Anterior cingulate cortex (tissue), 58 donors: Measurements from ENCODE around the gene BDKRB1.
"Not testable (repeated sequence)": the region's sequence is repeated elsewhere in the genome, so short reads cannot be mapped to it uniquely, and the experiment has no call there.

Experiments used
- DNase-seq, 58 donors: peaks; one replicate each; lab custom pipeline; 2025; lab: John Stamatoyannopoulos, UW

Gene BDKRB1

DNA sequence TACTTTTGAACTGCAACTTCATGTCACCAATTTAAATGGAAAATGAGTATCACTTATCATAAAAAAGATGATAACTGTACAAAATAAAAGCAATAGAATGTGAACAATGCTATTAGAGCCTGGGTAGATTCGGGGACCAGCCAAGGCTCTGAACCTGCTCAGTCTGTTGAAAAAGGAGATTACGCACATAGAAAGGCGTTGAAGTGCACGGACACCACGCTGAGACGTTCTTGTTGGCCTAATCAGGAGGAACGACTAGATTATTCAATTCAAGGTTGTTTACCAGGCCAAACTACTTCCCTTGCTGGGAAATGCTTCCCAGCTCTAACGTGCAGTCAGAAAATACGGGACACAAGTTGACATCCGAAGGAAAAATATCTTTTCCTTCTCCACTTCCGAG lies 23.5 kb upstream of the BDKRB1 start:
- no peak for DNase-seq

DNA sequence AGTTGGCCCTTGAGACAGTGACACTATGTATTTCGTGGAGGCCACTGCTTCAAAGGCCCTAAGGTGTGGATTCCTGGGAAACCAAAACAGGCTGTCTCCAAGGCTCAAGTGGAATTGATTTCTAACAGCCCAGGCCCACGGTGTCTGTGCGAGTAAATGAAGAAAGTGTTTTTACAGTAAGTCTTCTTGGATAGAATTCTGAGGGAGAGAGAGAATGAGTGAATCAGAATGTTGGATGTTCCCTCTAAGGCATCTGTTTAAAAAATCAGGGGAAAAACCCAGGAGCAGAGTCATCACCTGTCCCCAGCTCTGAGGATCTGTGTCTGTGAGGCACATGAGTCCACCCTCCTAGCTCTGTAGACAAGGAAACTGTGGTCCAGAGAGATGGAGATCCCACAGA lies 22.3 kb upstream of the BDKRB1 start:
- DNase-seq: no peak

DNA sequence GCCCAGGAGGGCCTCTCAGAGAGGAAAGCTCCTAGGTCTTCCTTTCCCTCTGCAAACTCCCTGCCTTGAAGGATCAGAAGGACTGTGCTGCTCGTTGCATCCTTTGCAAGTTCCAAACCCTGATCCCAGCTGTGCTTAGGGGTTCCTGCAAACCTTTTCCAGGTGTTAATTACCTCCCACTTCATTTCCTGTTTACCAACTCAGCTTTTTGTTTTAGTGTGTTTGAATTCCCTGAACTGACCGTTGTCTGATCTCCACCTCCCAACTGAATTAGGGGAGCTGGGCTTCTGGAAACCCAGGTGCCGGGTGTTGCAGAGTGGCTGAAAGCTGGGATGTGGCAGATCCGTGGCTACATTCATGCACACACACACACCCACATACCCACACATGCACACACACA lies 20.6 kb upstream of the BDKRB1 start:
- no peak for DNase-seq

DNA sequence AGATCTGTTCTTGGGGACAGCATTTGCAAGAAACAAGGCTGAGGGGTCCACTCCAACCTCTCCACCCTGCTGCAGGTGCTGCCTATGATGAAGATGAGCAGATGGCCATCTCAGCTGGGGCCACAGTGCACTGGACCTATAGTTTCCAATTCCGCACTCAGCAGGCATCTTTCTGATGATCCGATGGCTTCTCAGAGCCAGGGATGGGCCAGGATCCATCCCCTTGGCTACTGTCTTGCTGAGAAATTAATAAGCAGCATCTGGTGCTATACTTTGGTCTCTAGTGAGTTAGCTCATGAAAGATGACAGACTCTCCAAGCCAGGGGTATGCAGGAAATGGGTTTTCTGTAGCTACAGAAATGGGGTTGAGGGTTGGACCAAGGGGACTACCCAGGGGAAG lies 18.4 kb upstream of the BDKRB1 start:
- DNase-seq: no peak

GRCh38 chr14:96238676-96239265 lies 17.2 kb upstream of the BDKRB1 start:
- DNase-seq: no peak

DNA sequence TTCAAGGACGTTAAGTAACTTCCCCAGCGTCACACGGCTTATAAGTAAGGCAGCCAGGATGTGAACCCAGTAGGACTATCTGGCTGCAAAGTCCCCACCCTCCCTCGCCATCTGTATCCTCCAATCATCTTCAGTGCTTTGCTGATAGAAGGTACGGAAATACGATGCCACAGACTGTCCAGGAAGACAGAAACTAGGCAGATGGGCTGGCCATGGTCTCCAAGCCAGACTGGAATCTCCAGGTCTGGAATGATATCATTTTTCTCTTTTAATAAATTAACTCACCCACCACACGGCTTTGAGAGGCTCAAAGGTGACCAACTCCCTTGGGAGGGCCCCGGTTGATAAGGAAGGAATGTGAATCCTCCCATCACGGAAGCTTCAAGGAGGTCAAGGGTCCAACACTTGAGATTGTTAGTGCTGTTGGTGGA lies 16.3 kb upstream of the BDKRB1 start:
- no peak for DNase-seq

GRCh38 chr14:96240641-96241040 lies 15.4 kb upstream of the BDKRB1 start:
- no peak for DNase-seq

DNA sequence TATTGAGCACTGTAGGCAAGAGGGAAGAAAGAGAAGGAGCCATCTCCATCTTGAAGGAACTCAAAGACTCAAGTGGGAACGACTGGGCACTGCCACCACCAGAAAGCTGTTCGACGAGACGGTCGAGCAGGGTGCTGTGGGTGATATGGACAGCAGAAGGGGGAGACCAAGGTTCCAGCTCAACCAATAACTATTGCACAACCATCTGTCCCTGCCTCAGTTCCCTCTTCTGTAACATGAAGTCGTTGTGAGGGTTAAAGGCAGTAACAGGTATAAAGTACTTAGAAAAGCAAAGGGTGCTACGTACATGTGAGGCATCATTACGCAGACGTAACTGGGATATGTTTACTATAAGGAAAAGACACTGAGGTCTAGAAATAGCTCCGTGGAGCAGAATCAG lies 13.9 kb upstream of the BDKRB1 start:
- no peak for DNase-seq

DNA sequence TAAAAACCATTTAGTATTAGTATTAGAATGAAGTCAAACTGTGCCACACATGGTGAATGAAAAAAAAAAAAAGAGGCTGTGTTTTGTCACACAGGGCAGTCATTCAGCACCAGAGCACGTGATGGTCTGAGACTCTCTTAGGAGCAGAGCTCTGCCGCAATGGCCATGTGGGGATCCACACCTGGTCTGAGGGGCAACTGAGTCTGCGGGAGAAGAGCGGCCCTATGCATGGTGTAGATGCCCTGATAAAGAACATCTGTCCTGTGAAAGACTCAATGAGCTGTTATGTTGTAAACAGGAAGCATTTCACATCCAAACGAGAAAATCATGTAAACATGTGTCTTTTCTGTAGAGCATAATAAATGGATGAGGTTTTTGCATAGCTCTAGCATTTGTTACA lies 12.2 kb upstream of the BDKRB1 start:
- DNase-seq: peak in 14 of 58 donors; percentile 6 to 39 (median 16)

DNA sequence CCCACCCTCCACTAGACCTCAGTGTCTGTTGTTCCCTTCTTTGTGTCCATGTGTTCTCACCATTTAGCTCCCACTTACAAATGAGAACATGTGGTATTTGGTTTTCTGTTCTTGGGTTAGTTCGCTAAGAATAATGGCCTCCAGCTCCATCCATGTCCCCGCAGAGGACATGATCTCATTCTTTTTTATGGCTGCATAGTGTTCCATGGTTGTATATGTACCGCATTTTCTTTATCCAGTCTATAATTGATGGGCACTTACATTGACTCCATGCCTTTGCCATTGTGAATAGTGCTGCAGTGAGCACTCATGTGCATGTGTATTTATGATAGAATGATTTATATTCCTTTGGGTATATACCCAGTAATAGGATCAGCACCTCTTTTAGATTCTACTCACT lies 10.9 kb upstream of the BDKRB1 start:
- not testable (repeated sequence) for DNase-seq

DNA sequence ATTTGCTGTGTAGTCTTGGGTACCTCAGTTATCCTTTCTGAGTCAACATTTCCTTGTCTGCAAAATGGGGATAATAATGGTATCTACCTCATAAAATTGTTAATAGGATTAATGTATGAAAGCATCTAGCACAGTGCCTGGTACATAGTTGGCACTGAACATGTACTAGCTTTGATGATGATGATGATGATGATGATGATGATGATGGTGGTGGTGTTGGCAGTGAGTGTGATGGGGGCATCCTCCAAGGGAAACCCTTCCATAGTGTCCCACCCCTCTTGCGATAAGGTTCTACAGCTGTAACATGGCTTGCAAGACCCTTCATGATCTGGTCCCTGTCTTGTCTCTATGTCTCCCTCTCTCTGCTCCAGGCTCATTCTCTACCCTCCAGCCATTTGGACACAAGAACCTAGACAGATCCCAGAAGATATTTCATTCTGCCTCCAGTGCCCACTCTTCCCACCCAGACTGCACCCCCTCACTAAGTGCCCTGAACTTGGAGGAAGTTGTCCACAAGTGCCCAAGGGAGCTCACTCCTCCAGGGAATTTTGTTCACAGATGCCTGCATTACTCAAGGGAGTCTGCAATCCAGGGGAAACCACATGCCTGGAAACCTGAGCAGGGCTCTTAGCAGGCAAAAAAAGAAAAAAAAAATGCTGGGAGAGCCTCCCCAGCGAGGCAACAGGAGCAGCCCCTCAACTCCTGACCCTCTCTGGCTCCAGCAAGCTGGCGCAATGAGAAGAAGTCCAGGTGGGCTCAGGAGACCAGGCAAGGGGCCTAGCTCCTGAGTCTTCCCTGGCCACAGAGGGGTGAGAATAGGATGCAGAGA lies 10.1 kb upstream of the BDKRB1 start:
- no peak for DNase-seq

DNA sequence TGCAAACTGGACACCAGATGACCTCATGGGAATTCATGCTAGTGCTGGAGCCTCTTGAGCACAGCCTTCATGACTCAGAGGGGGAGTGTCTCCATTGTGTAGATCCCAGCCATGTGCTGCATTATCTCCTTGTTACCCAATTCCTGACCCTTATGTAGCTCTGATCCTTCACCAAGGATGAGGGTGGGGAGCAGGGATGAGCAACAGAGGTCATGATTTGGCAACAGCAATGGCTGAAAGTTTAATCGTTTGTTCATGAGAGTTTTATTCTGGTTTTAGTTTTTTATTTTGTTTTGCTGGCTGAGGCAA lies 9.5 kb upstream of the BDKRB1 start:
- peak in 2 of 58 donors; percentile 13 to 20 for DNase-seq

- DNase-seq: no peak
Observed at GRCh38 chr14:96247031-96247430, 9.0 kb upstream of the BDKRB1 start.

GRCh38 chr14:96249029-96249428 lies 7.0 kb upstream of the BDKRB1 start:
- peak in 2 of 58 donors; percentile 9 to 25 for DNase-seq

DNA sequence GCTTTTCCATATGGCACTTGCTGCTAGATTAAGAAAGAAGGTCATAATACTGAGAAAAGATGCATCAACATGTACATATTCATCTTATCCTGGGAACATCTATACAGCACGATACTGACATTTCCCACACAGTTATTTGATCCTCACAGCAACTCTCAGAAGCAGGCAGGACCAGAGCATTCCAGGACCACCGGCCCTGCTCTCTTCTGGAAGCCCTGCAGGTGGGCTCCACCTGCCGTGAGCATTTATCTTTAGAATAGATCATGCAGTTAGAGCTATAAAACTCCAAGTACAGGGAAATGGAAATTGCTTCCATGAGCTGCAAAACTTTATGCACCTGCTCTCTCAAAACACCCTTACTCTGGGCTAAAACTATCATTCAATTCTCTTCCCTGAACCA lies 5.5 kb upstream of the BDKRB1 start:
- DNase-seq: no peak

GRCh38 chr14:96251656-96252155 lies 4.3 kb upstream of the BDKRB1 start:
- no peak for DNase-seq

DNA sequence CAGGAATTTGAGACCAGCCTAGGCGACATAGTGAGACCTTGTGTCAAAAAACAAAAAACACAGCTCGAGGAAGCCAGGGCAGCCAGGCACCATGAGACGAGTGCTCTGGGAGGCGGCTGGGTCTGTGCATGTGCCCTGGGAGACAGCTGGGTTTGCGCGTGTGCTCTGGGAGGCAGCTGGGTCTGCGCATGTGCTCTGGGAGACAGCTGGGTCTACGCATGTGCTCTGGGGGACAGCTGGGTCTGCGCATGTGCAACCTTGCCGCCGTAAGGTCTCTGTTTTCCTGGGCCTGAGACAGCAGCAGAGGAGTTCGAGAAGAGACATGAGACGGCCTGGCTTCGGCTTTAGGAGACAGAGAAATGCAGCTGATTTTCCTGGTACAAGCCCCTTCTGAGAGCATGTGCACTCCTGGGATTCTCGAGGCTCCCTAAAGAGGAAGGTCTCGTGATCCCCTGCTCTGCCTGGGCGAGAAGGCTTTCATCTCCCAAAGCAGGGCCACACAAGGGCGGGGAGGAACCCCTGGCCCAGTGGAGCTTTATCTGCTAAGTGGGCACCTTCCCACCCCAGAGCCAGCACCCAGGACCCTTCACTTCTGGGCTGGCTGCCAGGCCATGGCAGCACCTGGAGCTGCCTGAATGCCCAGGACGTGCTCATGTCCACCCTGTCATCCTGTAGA lies 3.5 kb upstream of the BDKRB1 start:
- DNase-seq: no peak

DNA sequence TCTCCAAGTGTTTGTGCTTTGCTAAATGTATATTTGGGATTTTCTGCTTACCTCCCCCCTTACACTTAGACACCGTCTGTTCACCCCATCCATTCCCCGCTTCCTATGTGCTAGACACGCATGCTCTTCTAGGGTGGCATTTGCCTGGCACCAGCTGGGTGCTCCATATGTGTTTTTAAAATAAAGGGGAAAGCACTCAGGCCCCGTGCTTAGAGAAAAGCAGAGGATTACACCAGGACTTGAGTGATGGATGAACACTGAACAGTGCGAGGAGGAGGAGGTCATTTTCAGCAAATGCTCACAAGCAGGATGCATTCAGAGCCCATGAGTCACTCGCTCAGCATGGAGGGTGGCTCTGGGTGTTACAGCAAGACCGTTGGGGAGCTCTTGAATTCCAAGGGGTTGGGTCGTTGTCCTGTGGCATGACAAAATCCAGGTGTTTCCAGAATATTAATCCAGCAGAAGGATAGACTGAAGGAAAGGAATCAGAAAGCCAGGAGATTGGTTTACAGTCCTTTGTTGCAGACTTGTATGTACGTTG lies 2.9 kb upstream of the BDKRB1 start:
- peak in 1 of 58 donors; percentile 4 for DNase-seq

GRCh38 chr14:96254687-96255086 lies 1.3 kb upstream of the BDKRB1 start:
- no peak for DNase-seq

DNA sequence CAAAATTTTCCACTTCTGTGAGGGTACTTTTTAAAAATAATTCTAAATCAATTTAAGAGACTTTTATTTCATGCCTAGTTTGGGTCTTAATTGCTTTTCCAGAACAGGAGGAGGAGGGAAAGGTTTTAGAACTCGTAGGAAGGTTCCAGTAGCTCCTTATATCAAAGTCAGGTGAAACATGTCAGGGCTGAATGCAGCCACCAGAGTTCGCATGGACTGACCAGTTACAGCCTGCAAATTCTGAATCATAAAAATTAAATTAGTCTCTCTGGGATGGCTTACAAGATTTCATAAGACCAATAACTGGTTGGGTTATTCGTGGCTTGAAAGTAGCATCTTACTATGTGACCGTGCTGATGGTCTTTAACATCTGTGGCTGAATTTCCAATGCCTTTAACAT lies 397 bp downstream of the BDKRB1 start:
- DNase-seq: no peak

DNA sequence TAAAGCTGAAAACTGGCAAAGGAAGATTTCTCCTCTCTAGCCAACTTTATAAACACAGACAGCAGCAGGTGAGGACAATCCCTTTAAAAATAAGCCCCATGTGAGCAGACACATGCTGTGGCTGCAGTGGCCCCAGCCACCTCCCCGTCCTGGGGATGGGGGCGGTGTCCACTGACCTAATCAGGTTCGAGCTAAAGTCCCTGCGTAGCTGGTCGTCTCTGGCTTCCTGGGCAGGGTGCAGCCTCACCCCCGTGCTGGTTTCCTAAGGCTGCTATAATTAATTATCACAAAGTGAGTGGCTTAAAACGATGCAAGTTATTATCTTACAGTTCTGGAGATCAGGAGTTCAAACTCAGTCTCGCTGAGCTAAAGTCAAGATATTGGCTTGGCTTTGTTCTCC lies 1.0 kb downstream of the BDKRB1 start:
- no peak for DNase-seq
